MM.1S (cell line): ENCODE measurements around the gene CCDC102B.

Source experiments
- DNase-seq: peaks from one replicate; pipeline ENCODE4 v3.0.0-alpha.2; 2015
- H2AFZ ChIP-seq: fragments of 300-600 bp; sonication (generic); 2 replicates; pipeline ENCODE4 v1.6.0; 2016; ENCODE audit warnings: antibody characterized with exemption, low read length
- H3F3A ChIP-seq: fragments of 300-600 bp; sonication (generic); 2 replicates; pipeline ENCODE4 v1.6.1; 2016; ENCODE audit warnings: mild to moderate bottlenecking, antibody characterized with exemption, low read length, moderate library complexity, mixed read lengths; ENCODE audit not compliant: insufficient read depth
- H3K27ac ChIP-seq: fragments of 300-600 bp; sonication (generic); 2 replicates; pipeline ENCODE4 v1.5.1; 2016; ENCODE audit warnings: mild to moderate bottlenecking, low read length
- H3K27me3 ChIP-seq: fragments of 300-600 bp; sonication (generic); replicated peaks from 2 replicates; pipeline ENCODE4 v1.6.0; 2016; ENCODE audit warnings: low read length; ENCODE audit not compliant: insufficient read depth
- H3K36me3 ChIP-seq: fragments of 300-600 bp; sonication (generic); replicated peaks from 2 replicates; pipeline ENCODE4 v1.6.1; 2016; ENCODE audit warnings: mild to moderate bottlenecking, low read length, mixed read lengths; ENCODE audit not compliant: insufficient read depth
- H3K4me1 ChIP-seq: fragments of 300-600 bp; sonication (generic); 2 replicates; pipeline ENCODE4 v1.6.1; 2016; ENCODE audit warnings: low read length, mixed read lengths
- H3K4me2 ChIP-seq: fragments of 300-600 bp; sonication (generic); 2 replicates; pipeline ENCODE4 v1.6.0; 2016; ENCODE audit warnings: low read depth, low read length
- H3K4me3 ChIP-seq: fragments of 300-600 bp; sonication (generic); 2 replicates; pipeline ENCODE4 v1.5.1; 2016; ENCODE audit warnings: low read length, mixed read lengths
- H3K79me2 ChIP-seq: fragments of 300-600 bp; sonication (generic); 2 replicates; pipeline ENCODE4 v1.6.1; 2016; ENCODE audit warnings: mixed run types, low read length, mixed read lengths
- H3K9ac ChIP-seq: fragments of 300-600 bp; sonication (generic); 2 replicates; pipeline ENCODE4 v1.6.1; 2016; ENCODE audit warnings: low read length, mixed read lengths
- H3K9me2 ChIP-seq: fragments of 300-600 bp; sonication (generic); replicated peaks from 2 replicates; pipeline ENCODE4 v1.6.1; 2016; ENCODE audit warnings: mild to moderate bottlenecking, low read length, mixed read lengths; ENCODE audit not compliant: insufficient read depth
- H3K9me3 ChIP-seq: fragments of 300-600 bp; sonication (generic); replicated peaks from 2 replicates; pipeline ENCODE4 v1.6.1; 2016; ENCODE audit warnings: mild to moderate bottlenecking, low read length, mixed read lengths; ENCODE audit not compliant: insufficient read depth
- H4K20me1 ChIP-seq: fragments of 300-600 bp; sonication (generic); 2 replicates; pipeline ENCODE4 v1.6.1; 2016; ENCODE audit warnings: mild to moderate bottlenecking, low read length, moderate library complexity, mixed read lengths; ENCODE audit not compliant: insufficient read depth
- EZH2 ChIP-seq: fragments of 300-600 bp; sonication (generic); optimal IDR thresholded peaks from 2 replicates; pipeline ENCODE3; 2017; ENCODE audit warnings: low read depth, mild to moderate bottlenecking, antibody characterized with exemption, low read length, mixed read lengths
- EZH2phosphoT487 ChIP-seq: fragments of 300-600 bp; sonication (generic); IDR thresholded peaks from 2 replicates; pipeline ENCODE4 v1.6.1; 2018; ENCODE audit warnings: antibody characterized with exemption, low read length
- TF ChIP-seq, protein P1 (sequence below): fragments of 300-600 bp; sonication (generic); IDR thresholded peaks from 2 replicates; pipeline ENCODE4 v1.5.1; 2016; ENCODE audit warnings: antibody characterized with exemption, low read length, mixed read lengths

The CCDC102B gene

DNA sequence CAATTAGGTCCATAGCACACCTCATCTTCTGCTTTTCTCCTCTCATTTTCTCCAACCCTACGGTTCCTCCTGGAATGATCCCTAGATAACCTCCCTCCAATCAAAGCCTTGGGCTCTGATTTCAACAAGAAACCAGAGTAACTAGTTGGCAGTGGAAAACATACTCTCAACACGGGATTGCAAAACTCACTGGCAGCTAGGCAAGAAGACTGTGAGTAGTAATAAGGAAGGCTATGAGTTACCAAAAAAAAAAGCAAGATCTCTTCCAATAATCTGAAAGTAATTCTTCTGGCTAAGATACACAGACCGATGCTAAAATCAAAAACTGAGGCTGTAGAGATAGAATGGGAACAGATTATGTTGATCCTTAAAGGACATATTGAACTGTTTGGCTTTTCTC lies 28.4 kb upstream of the CCDC102B start:
- H2AFZ ChIP-seq, result no peak overlapping the region

DNA sequence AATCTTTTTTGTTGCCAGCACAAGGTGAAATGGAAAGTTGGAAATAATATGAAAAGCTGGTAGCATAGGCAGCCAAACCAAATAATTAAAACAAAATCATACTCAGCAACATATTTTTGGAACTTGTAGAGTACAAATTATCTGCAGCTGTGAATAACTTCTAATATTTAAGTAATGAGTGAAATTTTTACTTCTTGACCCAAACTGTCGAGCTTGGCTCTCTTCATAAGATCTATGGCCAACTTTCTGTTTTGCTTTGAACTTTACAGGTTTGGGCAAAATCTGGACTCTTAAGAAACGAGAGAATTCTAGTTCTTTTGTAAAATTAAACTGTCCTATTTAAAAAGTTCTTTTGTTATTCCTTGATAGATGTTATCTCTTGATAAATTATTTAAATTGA lies 25.6 kb upstream of the CCDC102B start:
- H3K9me3 ChIP-seq, result no peaks in the 10 kb centered on the region
- no peaks in the 10 kb centered on the region for H4K20me1 ChIP-seq
- no peak overlapping the region for H2AFZ ChIP-seq
- H3K4me2 ChIP-seq, result no peak overlapping the region
- no peaks in the 10 kb centered on the region for H3K27me3 ChIP-seq
- no peak overlapping the region for H3K9ac ChIP-seq
- no peaks in the 10 kb centered on the region for H3K36me3 ChIP-seq
- no peak for DNase-seq
- no peak overlapping the region for H3K27ac ChIP-seq
- H3K79me2 ChIP-seq, result no peaks in the 10 kb centered on the region
- no peaks in the 10 kb centered on the region for H3K4me1 ChIP-seq
- no peaks in the 10 kb centered on the region for H3K9me2 ChIP-seq
- H3K4me3 ChIP-seq, result no peak overlapping the region
- TF ChIP-seq, protein P1, sequence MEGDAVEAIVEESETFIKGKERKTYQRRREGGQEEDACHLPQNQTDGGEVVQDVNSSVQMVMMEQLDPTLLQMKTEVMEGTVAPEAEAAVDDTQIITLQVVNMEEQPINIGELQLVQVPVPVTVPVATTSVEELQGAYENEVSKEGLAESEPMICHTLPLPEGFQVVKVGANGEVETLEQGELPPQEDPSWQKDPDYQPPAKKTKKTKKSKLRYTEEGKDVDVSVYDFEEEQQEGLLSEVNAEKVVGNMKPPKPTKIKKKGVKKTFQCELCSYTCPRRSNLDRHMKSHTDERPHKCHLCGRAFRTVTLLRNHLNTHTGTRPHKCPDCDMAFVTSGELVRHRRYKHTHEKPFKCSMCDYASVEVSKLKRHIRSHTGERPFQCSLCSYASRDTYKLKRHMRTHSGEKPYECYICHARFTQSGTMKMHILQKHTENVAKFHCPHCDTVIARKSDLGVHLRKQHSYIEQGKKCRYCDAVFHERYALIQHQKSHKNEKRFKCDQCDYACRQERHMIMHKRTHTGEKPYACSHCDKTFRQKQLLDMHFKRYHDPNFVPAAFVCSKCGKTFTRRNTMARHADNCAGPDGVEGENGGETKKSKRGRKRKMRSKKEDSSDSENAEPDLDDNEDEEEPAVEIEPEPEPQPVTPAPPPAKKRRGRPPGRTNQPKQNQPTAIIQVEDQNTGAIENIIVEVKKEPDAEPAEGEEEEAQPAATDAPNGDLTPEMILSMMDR, result no peak
- TF ChIP-seq EZH2 (no peak), EZH2phosphoT487 (no peak)
- no peaks in the 10 kb centered on the region for H3F3A ChIP-seq

More for the DNA sequence above, 28.4 kb upstream of the CCDC102B start:
- no peaks in the 10 kb centered on the region for H3F3A ChIP-seq
- H3K4me3 ChIP-seq, result no peak overlapping the region
- no peaks in the 10 kb centered on the region for H3K4me1 ChIP-seq
- no peak overlapping the region for H3K9ac ChIP-seq
- no peak for DNase-seq
- H3K4me2 ChIP-seq, result no peak overlapping the region
- H3K9me3 ChIP-seq, result no peaks in the 10 kb centered on the region
- H3K79me2 ChIP-seq, result no peaks in the 10 kb centered on the region
- no peaks in the 10 kb centered on the region for H3K27me3 ChIP-seq
- H4K20me1 ChIP-seq, result no peaks in the 10 kb centered on the region
- no peaks in the 10 kb centered on the region for H3K36me3 ChIP-seq
- H3K27ac ChIP-seq, result no peak overlapping the region
- H3K9me2 ChIP-seq, result no peaks in the 10 kb centered on the region
- TF ChIP-seq EZH2phosphoT487 (no peak), EZH2 (no peak)
- TF ChIP-seq, protein P1, result no peak

DNA sequence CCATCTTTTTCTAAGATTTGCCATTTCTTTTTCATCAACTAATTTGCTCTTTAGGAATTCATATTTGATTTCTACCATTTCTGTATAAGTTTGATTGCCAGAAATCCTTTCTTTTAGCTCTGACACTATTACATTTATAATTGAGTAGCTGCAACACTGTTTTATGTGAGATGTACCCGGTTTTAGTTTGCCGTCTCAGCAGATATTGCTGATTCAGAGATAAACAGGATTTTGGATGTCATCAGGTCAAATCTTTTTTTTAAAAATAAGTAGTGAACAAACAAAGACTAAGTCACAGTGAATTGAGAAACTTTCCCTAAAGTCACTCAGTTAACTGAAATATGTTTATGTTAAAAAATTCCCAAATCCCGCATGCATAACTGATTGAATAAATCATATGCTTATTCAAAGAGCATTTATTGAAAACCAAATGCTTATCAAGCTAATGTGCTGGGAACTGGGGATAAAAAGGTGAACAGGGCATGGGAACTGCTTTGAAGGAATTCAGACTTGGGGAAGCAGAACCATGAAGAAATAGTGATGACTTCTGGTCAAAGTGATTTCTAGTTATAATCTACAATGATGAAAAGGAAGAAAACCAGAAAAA lies 19.5 kb upstream of the CCDC102B start:
- Histone ChIP-seq H3K9me3 (no peaks in the 10 kb centered on the region), H3K27ac (no peak overlapping the region), H3K4me3 (no peak overlapping the region), H2AFZ (no peak overlapping the region), H3F3A (no peaks in the 10 kb centered on the region), H3K27me3 (no peaks in the 10 kb centered on the region), H4K20me1 (no peaks in the 10 kb centered on the region), H3K36me3 (no peaks in the 10 kb centered on the region), H3K4me1 (no peaks in the 10 kb centered on the region), H3K79me2 (no peaks in the 10 kb centered on the region), H3K9ac (no peak overlapping the region), H3K4me2 (no peak overlapping the region), H3K9me2 (no peaks in the 10 kb centered on the region)
- TF ChIP-seq, protein P1, result no peak
- no peak for TF ChIP-seq EZH2
- TF ChIP-seq EZH2phosphoT487, result no peak
- no peak for DNase-seq
